GM23248 (cell line): ENCODE results near the gene ACER3.

Experiments
- EZH2 ChIP-seq: fragments of 200-600 bp; sonication (generic); IDR thresholded peaks from 2 replicates; pipeline ENCODE4 v1.6.1; 2018; ENCODE audit warnings: antibody characterized with exemption, mild to moderate bottlenecking; ENCODE audit not compliant: insufficient read depth, poor library complexity, severe bottlenecking
- EZH2phosphoT487 ChIP-seq: fragments of 200-600 bp; sonication (generic); IDR thresholded peaks from 2 replicates; pipeline ENCODE4 v1.6.1; 2018; ENCODE audit warnings: antibody characterized with exemption, moderate library complexity, mild to moderate bottlenecking, low read depth; ENCODE audit not compliant: insufficient read depth

GRCh38 chr11:77057938-77058474 is 197.3 kb downstream of the ACER3 start:
- no peak for TF ChIP-seq EZH2
- TF ChIP-seq EZH2phosphoT487, result no peak
